Epithelial cell of proximal tubule (primary cell): ENCODE results near the gene SPINT1. TPM values are rescaled to one million over a fixed set of nuclear protein-coding genes. Genes with fewer than 3 reads are reported as not detected.

Source experiments
- DNase-seq: peaks from one replicate; pipeline ENCODE4 v3.0.0-alpha.2; 2011; ENCODE audit warnings: low read depth
- H3K4me3 ChIP-seq: 2 replicates; pipeline ENCODE4 v1.5.1; 2011; ENCODE audit warnings: low read depth, mild to moderate bottlenecking, low read length
- total RNA-seq: library from RNA; depleted of rRNA; stranded (reverse); fragments of >200 nt; gene quantifications from 2 replicates; pipeline ENCODE4 v1.2.3, GENCODE V29; 2015
- TF ChIP-seq, protein P1 (sequence below): conservative IDR thresholded peaks from 2 replicates; pipeline ENCODE4 v1.5.1; 2012; ENCODE audit warnings: low read depth, mild to moderate bottlenecking, low read length

SPINT1 gene
- total RNA-seq, 1 donor from 2014 or later: 319 TPM

- H3K4me3 ChIP-seq: no peak overlapping the region
- TF ChIP-seq, protein P1, sequence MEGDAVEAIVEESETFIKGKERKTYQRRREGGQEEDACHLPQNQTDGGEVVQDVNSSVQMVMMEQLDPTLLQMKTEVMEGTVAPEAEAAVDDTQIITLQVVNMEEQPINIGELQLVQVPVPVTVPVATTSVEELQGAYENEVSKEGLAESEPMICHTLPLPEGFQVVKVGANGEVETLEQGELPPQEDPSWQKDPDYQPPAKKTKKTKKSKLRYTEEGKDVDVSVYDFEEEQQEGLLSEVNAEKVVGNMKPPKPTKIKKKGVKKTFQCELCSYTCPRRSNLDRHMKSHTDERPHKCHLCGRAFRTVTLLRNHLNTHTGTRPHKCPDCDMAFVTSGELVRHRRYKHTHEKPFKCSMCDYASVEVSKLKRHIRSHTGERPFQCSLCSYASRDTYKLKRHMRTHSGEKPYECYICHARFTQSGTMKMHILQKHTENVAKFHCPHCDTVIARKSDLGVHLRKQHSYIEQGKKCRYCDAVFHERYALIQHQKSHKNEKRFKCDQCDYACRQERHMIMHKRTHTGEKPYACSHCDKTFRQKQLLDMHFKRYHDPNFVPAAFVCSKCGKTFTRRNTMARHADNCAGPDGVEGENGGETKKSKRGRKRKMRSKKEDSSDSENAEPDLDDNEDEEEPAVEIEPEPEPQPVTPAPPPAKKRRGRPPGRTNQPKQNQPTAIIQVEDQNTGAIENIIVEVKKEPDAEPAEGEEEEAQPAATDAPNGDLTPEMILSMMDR: no peak
- no peak for DNase-seq
These were observed 22.7 kb upstream of the SPINT1 start for GRCh38 chr15:40821195-40821594.

DNA sequence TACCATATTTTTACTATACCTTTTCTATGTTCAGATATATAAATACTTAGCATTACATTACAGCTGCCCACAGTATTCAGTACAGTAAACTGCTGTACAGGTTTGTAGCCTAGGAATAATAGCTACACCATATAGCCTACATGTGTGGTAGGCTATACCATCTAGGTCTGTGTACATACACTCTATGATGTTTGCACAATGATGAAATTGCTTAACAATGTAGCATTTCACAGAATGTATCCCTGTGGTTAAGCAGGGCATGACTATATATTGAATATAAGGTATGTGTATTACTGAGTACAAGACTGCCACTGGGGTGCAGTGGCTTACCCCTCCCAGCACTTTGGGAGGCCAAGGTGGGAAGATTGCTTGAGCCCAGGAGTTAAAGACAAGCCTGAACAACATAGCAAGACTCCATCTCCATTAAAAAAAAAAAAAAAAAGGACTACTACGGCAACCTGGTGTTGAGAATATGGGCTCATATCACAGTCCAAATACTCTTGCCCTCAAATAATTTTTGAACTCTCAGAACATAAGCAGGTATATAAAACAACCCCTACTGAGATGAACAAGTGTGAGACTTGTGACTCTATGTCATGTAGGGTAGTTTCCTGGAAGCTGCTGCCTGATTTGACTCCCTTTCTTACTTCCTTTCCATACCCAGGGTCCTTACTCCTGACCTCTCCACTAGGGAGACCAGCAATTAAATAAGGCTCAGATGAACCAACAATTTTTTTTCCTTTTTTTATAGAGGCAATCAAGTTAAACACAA, 20.1 kb upstream of the SPINT1 start:
- TF ChIP-seq, protein P1: no peak
- no peak for DNase-seq
- H3K4me3 ChIP-seq: no peak overlapping the region

GRCh38 chr15:40825661-40826422, 18.0 kb upstream of the SPINT1 start:
- DNase-seq: peak; percentile 56
- H3K4me3 ChIP-seq: no peak overlapping the region
- TF ChIP-seq, protein P1: no peak

DNA sequence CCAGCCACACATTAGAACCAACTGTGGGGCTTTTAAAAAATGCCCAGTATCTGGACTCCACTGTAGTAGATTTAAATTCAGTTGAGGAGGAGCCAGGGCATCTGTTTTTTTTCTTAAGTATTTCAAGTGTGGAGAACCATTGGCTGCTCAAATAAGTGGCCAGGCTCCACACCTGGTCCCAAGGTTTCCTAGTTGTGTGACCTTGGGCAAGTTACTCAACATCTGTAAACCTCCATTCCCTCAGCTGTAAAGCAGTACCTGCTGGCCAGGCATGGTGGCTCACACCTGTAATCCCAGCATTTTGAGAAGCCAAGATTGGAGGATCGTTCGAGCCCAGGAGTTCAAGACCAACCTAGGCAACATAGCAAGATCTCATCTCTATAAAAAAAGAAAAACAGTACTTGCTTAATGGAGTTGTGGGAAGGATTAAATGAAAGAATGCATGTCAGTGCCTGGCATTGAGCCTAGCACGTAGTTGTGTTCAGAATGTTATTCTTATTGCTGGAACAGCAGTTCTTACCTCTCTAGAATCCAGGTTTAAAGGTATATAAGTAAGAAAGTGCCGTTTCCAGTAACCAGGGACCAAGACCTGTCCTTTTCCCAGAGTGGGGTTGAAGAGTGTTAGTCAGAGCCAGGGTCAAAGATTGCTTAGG, 17.3 kb upstream of the SPINT1 start:
- no peak for DNase-seq
- TF ChIP-seq, protein P1: no peak
- no peak overlapping the region for H3K4me3 ChIP-seq

- no peak within 1 kb of the TSS for H3K4me3 ChIP-seq
- TF ChIP-seq, protein P1: peak; percentile 8
- no peak for DNase-seq
These were observed 15.3 kb upstream of the SPINT1 start, which contains the start of gene PPP1R14D for GRCh38 chr15:40828447-40829036. Gene PPP1R14D (minus strand): TSS chr15:40828708. CDS start chr15:40828641, 67 bp downstream.

- TF ChIP-seq, protein P1: no peak
- H3K4me3 ChIP-seq: no peak overlapping the region
- DNase-seq: no peak
These were observed 14.7 kb upstream of the SPINT1 start for GRCh38 chr15:40829115-40829514.
